CD4-positive, alpha-beta T cell (primary cell): ENCODE results near the gene KIAA1671. TPM values are rescaled to one million over a fixed set of nuclear protein-coding genes. Genes with fewer than 3 reads are reported as not detected.

ENCODE experiments used
- ATAC-seq: fragments of 200-7000 bp; cut with Tn5 transposase; one replicate; pipeline ENCODE4 v1.10.0; 2022; ENCODE audit warnings: mild to moderate bottlenecking; ENCODE audit not compliant: poor library complexity
- CTCF ChIA-PET: fragments of 350-600 bp; sonication (Branson Sonifier 250); formaldehyde crosslinking; loops from one replicate; lab custom pipeline; 2021; ENCODE audit warnings: antibody characterized with exemption, inconsistent platforms; lab: Charles Lee
- POLR2A ChIA-PET: fragments of 350-600 bp; sonication (Branson Sonifier 250); formaldehyde crosslinking; loops from one replicate; lab custom pipeline; 2021; ENCODE audit warnings: antibody characterized with exemption, inconsistent platforms; lab: Charles Lee
- DNase-seq, 14 experiments: peaks; one replicate each; pipeline ENCODE4 v3.0.0-alpha.2; 2013 to 2020; ENCODE audit warnings: mixed read lengths in 2 of 14
- H3K27ac ChIP-seq, 2 donors: one replicate each; pipeline versions ENCODE4 v1.5.1 to v1.7.0; 2013; ENCODE audit warnings: low read length in 2 of 2, low read depth in 1 of 2, mild to moderate bottlenecking in 1 of 2
- H3K27me3 ChIP-seq, 2 experiments: 1 replicate in 1 of 2; 2 replicates in 1 of 2; pipeline versions ENCODE4 v1.6.1 to v1.7.0; 2013; ENCODE audit warnings: low read length in 2 of 2, control low read depth in 1 of 2, mild to moderate bottlenecking in 1 of 2, moderate library complexity in 1 of 2; ENCODE audit not compliant: insufficient read depth in 2 of 2, control insufficient read depth in 1 of 2
- H3K36me3 ChIP-seq: one replicate; pipeline ENCODE4 v1.6.1; 2013; ENCODE audit warnings: low read length, control low read depth; ENCODE audit not compliant: insufficient read depth
- H3K4me1 ChIP-seq: one replicate; pipeline ENCODE4 v1.6.1; 2013; ENCODE audit warnings: low read length, control low read depth; ENCODE audit not compliant: insufficient read depth
- H3K4me3 ChIP-seq: one replicate; pipeline ENCODE4 v1.5.1; 2013; ENCODE audit warnings: mild to moderate bottlenecking, low read length, moderate library complexity
- H3K9me3 ChIP-seq, 2 experiments: 1 replicate in 1 of 2; 2 replicates in 1 of 2; pipeline versions ENCODE4 v1.6.1 to v1.7.0; 2013; ENCODE audit warnings: low read length in 2 of 2, mild to moderate bottlenecking in 2 of 2, control low read depth in 1 of 2, moderate library complexity in 1 of 2; ENCODE audit not compliant: control insufficient read depth in 1 of 2, insufficient read depth in 1 of 2
- H3K27ac Mint-ChIP-seq: one replicate; pipeline ENCODE4 v1.8.0; 2020; ENCODE audit warnings: mixed read lengths
- H3K27me3 Mint-ChIP-seq: one replicate; pipeline ENCODE4 v1.8.0; 2021; ENCODE audit warnings: mixed read lengths
- H3K36me3 Mint-ChIP-seq: one replicate; pipeline ENCODE4 v1.8.0; 2021; ENCODE audit warnings: low read depth, mixed read lengths
- H3K4me1 Mint-ChIP-seq: one replicate; pipeline ENCODE4 v1.8.0; 2021; ENCODE audit warnings: low read depth, mixed read lengths
- H3K4me3 Mint-ChIP-seq: one replicate; pipeline ENCODE4 v1.8.0; 2020; ENCODE audit warnings: mild to moderate bottlenecking, mixed read lengths
- H3K9me3 Mint-ChIP-seq: one replicate; pipeline ENCODE4 v1.8.0; 2020; ENCODE audit warnings: mixed read lengths
- intact Hi-C, 2 experiments: fragments of 100-400 bp; cut with DNase I in 1 of 2; cut with micrococcal nuclease in 1 of 2; formaldehyde crosslinking; loops; one replicate each; pipeline versions ENCODE4 v1.15.1 to v1.9.0; 2023 to 2025; cut with DNase I, micrococcal nuclease
- total RNA-seq, 174 experiments: library from RNA in 2 of 174; stranded (reverse) in 2 of 174; gene quantifications; one replicate each; pipeline ENCODE4 v1.2.3 and lab custom pipeline; 2021 to 2026
- TF ChIP-seq, protein P1 (sequence below): fragments of 200-600 bp; IDR thresholded peaks from one replicate; pipeline ENCODE4 v1.8.0; 2022; ENCODE audit warnings: antibody characterized with exemption, mild to moderate bottlenecking

Gene KIAA1671
- total RNA-seq, 2 experiments from 2014 or later: 2.6 to 2.9 TPM

DNA sequence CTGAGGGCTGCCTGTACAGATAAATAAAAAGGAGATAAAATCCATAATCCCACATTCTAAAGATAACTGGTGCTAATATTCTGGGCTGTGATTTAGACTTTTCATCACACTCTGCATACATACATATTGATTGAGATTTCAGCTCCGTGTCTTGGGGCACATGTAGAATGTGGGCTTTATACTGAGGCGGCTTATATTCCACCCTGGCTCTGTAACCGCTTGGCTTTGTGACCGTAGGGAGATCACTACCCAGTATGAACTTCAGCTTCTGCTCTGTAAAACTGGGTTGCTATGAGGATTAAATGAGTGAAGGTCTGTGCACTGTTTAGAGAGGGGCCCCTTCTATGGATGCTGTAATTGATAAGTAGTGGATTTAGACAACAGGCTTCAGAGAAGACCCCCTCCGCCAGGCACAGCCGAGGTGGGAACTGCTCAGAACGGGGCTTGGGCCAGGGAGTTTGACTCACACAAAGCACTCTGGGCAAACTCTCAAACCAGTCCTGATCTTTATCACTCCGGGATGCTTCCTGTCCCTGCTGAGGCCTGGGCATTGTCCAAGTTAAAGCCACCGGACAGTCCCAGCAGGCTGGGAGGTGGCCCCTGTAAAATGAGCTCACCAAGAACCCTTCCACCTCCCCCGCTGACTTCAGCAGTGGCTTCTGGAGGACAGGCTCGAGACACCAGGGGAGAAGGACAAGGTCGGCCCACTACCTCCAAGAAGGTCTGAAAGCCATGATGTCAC, 17.2 kb downstream of the KIAA1671 start:
- intact Hi-C loops: loop anchor here in 1 of 2 experiments (5.0 kb wide), 1 partner anchor 48 kb away; no protein-coding TSS in a partner anchor
- TF ChIP-seq, protein P1, sequence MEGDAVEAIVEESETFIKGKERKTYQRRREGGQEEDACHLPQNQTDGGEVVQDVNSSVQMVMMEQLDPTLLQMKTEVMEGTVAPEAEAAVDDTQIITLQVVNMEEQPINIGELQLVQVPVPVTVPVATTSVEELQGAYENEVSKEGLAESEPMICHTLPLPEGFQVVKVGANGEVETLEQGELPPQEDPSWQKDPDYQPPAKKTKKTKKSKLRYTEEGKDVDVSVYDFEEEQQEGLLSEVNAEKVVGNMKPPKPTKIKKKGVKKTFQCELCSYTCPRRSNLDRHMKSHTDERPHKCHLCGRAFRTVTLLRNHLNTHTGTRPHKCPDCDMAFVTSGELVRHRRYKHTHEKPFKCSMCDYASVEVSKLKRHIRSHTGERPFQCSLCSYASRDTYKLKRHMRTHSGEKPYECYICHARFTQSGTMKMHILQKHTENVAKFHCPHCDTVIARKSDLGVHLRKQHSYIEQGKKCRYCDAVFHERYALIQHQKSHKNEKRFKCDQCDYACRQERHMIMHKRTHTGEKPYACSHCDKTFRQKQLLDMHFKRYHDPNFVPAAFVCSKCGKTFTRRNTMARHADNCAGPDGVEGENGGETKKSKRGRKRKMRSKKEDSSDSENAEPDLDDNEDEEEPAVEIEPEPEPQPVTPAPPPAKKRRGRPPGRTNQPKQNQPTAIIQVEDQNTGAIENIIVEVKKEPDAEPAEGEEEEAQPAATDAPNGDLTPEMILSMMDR: no peak
- no peak overlapping the region for H3K4me3 ChIP-seq
- H3K27ac ChIP-seq: no peak overlapping the region
- no peaks in the 10 kb centered on the region for H3K4me1 ChIP-seq
- POLR2A ChIA-PET: no interaction called here
- Mint-ChIP-seq H3K9me3 (no peaks in the 10 kb centered on the region), H3K27ac (no peak overlapping the region), H3K36me3 (no peaks in the 10 kb centered on the region), H3K4me3 (no peak overlapping the region), H3K27me3 (no peaks in the 10 kb centered on the region), H3K4me1 (no peaks in the 10 kb centered on the region)
- ATAC-seq: no peak
- no peaks in the 10 kb centered on the region for H3K9me3 ChIP-seq
- CTCF ChIA-PET: no interaction called here
- H3K36me3 ChIP-seq: no peaks in the 10 kb centered on the region
- DNase-seq: no peak
- no peaks in the 10 kb centered on the region for H3K27me3 ChIP-seq

DNA sequence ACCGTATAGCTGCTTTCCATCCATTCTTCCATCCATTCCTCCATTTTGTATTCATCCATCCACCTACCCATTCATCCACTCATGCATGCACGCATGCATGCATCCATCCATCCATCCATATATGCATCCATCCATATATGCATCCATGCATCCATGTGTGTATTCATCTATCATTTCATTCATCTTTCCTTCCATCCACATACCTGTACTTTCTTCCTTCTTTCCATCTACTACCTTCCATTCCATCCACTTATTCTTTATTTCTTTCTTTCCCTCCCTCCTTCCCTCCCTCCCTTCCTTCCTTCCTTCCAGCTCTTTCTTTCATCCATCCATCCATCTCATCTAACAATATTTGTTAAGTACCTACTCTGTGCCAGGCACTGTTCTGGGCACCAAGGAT, 19.9 kb downstream of the KIAA1671 start:
- TF ChIP-seq, protein P1: no peak
- POLR2A ChIA-PET: no interaction called here
- H3K9me3 Mint-ChIP-seq: no peaks in the 10 kb centered on the region
- H3K27ac Mint-ChIP-seq: no peak overlapping the region
- no peaks in the 10 kb centered on the region for H3K36me3 Mint-ChIP-seq
- H3K9me3 ChIP-seq: no peaks in the 10 kb centered on the region
- intact Hi-C loops: loop anchor here in 1 of 2 experiments (5.0 kb wide), 1 partner anchor 45 kb away; no protein-coding TSS in a partner anchor
- no peak for ATAC-seq
- DNase-seq: no peak
- H3K27ac ChIP-seq: no peak overlapping the region
- no peak overlapping the region for H3K4me3 ChIP-seq
- no peak overlapping the region for H3K4me3 Mint-ChIP-seq
- CTCF ChIA-PET: no interaction called here
- H3K27me3 ChIP-seq: no peaks in the 10 kb centered on the region
- no peaks in the 10 kb centered on the region for H3K4me1 ChIP-seq
- H3K36me3 ChIP-seq: no peaks in the 10 kb centered on the region
- no peaks in the 10 kb centered on the region for H3K27me3 Mint-ChIP-seq
- H3K4me1 Mint-ChIP-seq: no peaks in the 10 kb centered on the region

DNA sequence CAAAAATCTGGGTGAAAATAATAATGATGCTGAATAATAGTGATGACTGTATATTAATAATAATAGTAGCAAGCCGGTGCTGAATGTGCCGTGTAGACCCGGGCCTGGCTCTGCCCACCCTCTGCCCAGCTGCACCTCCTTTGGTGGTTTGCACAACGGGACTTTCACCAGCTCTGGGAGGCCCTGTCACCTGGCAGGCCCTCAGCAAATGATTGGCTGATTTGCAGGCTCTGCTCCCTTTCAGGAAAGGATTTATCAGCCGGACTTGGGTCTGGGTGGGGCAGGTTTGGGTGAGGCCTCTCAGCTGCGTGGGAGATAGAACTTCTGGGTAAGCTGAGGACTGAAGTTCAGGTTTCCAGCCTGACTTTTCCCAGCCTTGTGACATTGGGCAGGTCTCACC, 21.4 kb downstream of the KIAA1671 start:
- Histone ChIP-seq H3K4me3 (no peak overlapping the region), H3K4me1 (no peaks in the 10 kb centered on the region), H3K27ac (no peak overlapping the region), H3K27me3 (no peaks in the 10 kb centered on the region), H3K9me3 (no peaks in the 10 kb centered on the region), H3K36me3 (no peaks in the 10 kb centered on the region)
- TF ChIP-seq, protein P1: no peak
- Mint-ChIP-seq H3K4me3 (no peak overlapping the region), H3K4me1 (no peaks in the 10 kb centered on the region), H3K9me3 (no peaks in the 10 kb centered on the region), H3K27me3 (no peaks in the 10 kb centered on the region), H3K27ac (no peak overlapping the region), H3K36me3 (no peaks in the 10 kb centered on the region)
- DNase-seq (no peak), ATAC-seq (no peak)
- intact Hi-C loops: loop anchor here in 1 of 2 experiments (5.0 kb wide), 1 partner anchor 43 kb away; no protein-coding TSS in a partner anchor
- CTCF ChIA-PET: no interaction called here
- POLR2A ChIA-PET: no interaction called here
